Endothelial cell of umbilical vein (primary cell): Measurements from ENCODE around the gene HOXB6. TPM values are rescaled to one million over a fixed set of nuclear protein-coding genes. Genes with fewer than 3 reads are reported as not detected.

Experiments
- BruUV-seq: library from RNA; stranded (reverse); fragments of 400-500 nt; replicated peaks from 2 replicates; lab custom pipeline; 2021; lab: Mats Ljungman, UMichigan
- CTCF ChIA-PET: fragments of 300-600, 350-600 bp; sonication (Branson Sonifier 250); formaldehyde crosslinking; loops from one replicate; lab custom pipeline; 2021; ENCODE audit warnings: antibody characterized with exemption, inconsistent platforms; lab: Charles Lee
- POLR2A ChIA-PET: fragments of 300-600, 350-600 bp; sonication (Branson Sonifier 250); formaldehyde crosslinking; loops from one replicate; lab custom pipeline; 2021; ENCODE audit warnings: antibody characterized with exemption, inconsistent platforms; lab: Charles Lee
- DNase-seq: peaks from one replicate; pipeline ENCODE4 v3.0.0-alpha.2; 2011; ENCODE audit warnings: low read depth, low spot score
- FAIRE-seq: peaks from 2 replicates; lab custom pipeline; 2011; peaks lifted over from hg19 to GRCh38; lab: Jason Lieb, UNC
- H2AFZ ChIP-seq: 2 replicates; pipeline ENCODE4 v1.6.0; 2012; ENCODE audit warnings: low read depth, low read length, control low read depth, inconsistent platforms
- H3K27ac ChIP-seq: 2 replicates; pipeline ENCODE4 v1.5.1; 2011; ENCODE audit warnings: low read depth, mild to moderate bottlenecking, control low read depth, low read length, moderate library complexity; ENCODE audit not compliant: insufficient read depth
- H3K27me3 ChIP-seq, 2 experiments: 2 replicates each; pipeline versions ENCODE4 v1.6.0 to v1.6.1; 2011; ENCODE audit warnings: low read length in 2 of 2, mixed read lengths in 1 of 2; ENCODE audit not compliant: control insufficient read depth in 2 of 2, insufficient read depth in 2 of 2
- H3K36me3 ChIP-seq, 2 experiments: 2 replicates in 1 of 2; 3 replicates in 1 of 2; pipeline ENCODE4 v1.5.1; 2011; ENCODE audit warnings: low read length in 2 of 2, mild to moderate bottlenecking in 1 of 2, moderate library complexity in 1 of 2; ENCODE audit not compliant: control insufficient read depth in 2 of 2, insufficient read depth in 2 of 2; ENCODE audit errors: extremely low read depth in 1 of 2
- H3K4me1 ChIP-seq: 3 replicates; pipeline ENCODE4 v1.5.1; 2011; ENCODE audit warnings: mild to moderate bottlenecking, low read length; ENCODE audit not compliant: control insufficient read depth, insufficient read depth; ENCODE audit errors: extremely low read depth
- H3K4me2 ChIP-seq: 2 replicates; pipeline ENCODE4 v1.6.1; 2011; ENCODE audit warnings: low read length, control low read depth, mixed read lengths; ENCODE audit not compliant: insufficient read depth
- H3K4me3 ChIP-seq, 3 experiments: fragments of 200-600 bp in 1 of 3; sonication (generic), shearing (Covaris generic) in 1 of 3; replicated peaks in 1 of 3; 2 replicates each; pipeline ENCODE4 v1.5.1; 2011 to 2016; ENCODE audit warnings: control low read depth in 3 of 3, low read length in 3 of 3, mild to moderate bottlenecking in 2 of 3, inconsistent platforms in 1 of 3, low read depth in 1 of 3, moderate library complexity in 1 of 3; ENCODE audit not compliant: insufficient read depth in 1 of 3
- H3K79me2 ChIP-seq: 2 replicates; pipeline ENCODE4 v1.6.0; 2012; ENCODE audit warnings: low read length, inconsistent platforms; ENCODE audit not compliant: control insufficient read depth, insufficient read depth
- H3K9ac ChIP-seq: replicated peaks from 2 replicates; pipeline ENCODE3; 2011; ENCODE audit warnings: low read length, control low read depth; ENCODE audit not compliant: insufficient read depth; ENCODE audit errors: extremely low read depth
- H3K9me1 ChIP-seq: replicated peaks from 3 replicates; pipeline ENCODE4 v1.6.0; 2011; ENCODE audit warnings: mild to moderate bottlenecking, low read length; ENCODE audit not compliant: control insufficient read depth, insufficient read depth; ENCODE audit errors: extremely low read depth
- H3K9me3 ChIP-seq: replicated peaks from 2 replicates; pipeline ENCODE4 v1.5.1; 2012; ENCODE audit warnings: low read length, inconsistent platforms; ENCODE audit not compliant: control insufficient read depth, insufficient read depth
- H4K20me1 ChIP-seq: replicated peaks from 2 replicates; pipeline ENCODE3; 2011; ENCODE audit warnings: mild to moderate bottlenecking, low read length; ENCODE audit not compliant: control insufficient read depth, insufficient read depth; ENCODE audit errors: extremely low read depth
- CTCF ChIP-seq, 2 donors: IDR thresholded peaks; 1 replicate in 1 of 2; 2 replicates in 1 of 2; pipeline ENCODE4 v1.5.1; 2011; ENCODE audit warnings: low read length in 2 of 2, mild to moderate bottlenecking in 2 of 2, moderate library complexity in 2 of 2, control low read depth in 1 of 2, inconsistent platforms in 1 of 2, low read depth in 1 of 2; ENCODE audit not compliant: insufficient read depth in 1 of 2; ENCODE audit errors: extremely low read depth in 1 of 2
- EZH2 ChIP-seq: IDR thresholded peaks from 2 replicates; pipeline ENCODE4 v1.6.1; 2012; ENCODE audit warnings: borderline replicate concordance, low read depth, mild to moderate bottlenecking, moderate library complexity, low read length, inconsistent platforms; ENCODE audit not compliant: severe bottlenecking
- FOS ChIP-seq: IDR thresholded peaks from 2 replicates; pipeline ENCODE4 v1.6.1; 2011; ENCODE audit warnings: mild to moderate bottlenecking, low read length, moderate library complexity, borderline replicate concordance; ENCODE audit not compliant: insufficient read depth
- GATA2 ChIP-seq: IDR thresholded peaks from 2 replicates; pipeline ENCODE4 v1.7.0; 2011; ENCODE audit warnings: low read depth, mild to moderate bottlenecking, moderate library complexity, mixed read lengths, low read length; ENCODE audit not compliant: insufficient read length, insufficient read depth
- JUN ChIP-seq: IDR thresholded peaks from 2 replicates; pipeline ENCODE4 v1.6.1; 2011; ENCODE audit warnings: borderline replicate concordance, low read depth; ENCODE audit not compliant: insufficient read length, insufficient read depth
- MAX ChIP-seq: IDR thresholded peaks from 2 replicates; pipeline ENCODE4 v1.6.1; 2011; ENCODE audit not compliant: insufficient read depth, insufficient read length
- MYC ChIP-seq: IDR thresholded peaks from one replicate; pipeline ENCODE4 v1.6.1; 2011; ENCODE audit warnings: mild to moderate bottlenecking, low read depth, low read length
- POLR2A ChIP-seq: IDR thresholded peaks from 2 replicates; pipeline ENCODE4 v1.6.1; 2012; ENCODE audit warnings: low read depth, mild to moderate bottlenecking, control low read depth, low read length
- POLR2AphosphoS5 ChIP-seq: IDR thresholded peaks from 2 replicates; pipeline ENCODE4 v1.6.1; 2012; ENCODE audit warnings: low read depth, mild to moderate bottlenecking, control low read depth, low read length, moderate library complexity; ENCODE audit not compliant: insufficient read depth
- dilution Hi-C: fragments of 300-500 bp; cut with MboI; formaldehyde crosslinking; loops from one replicate; pipeline ENCODE4 v1.15.0; 2019; ENCODE audit warnings: low sequenced_read_pairs; ENCODE audit not compliant: extremely low pct_ligation_motif_present
- intact Hi-C: fragments of 100-400 bp; cut with micrococcal nuclease; formaldehyde crosslinking; loops from one replicate; pipeline ENCODE4 v1.10.0; 2022
- polyA plus RNA-seq, 4 experiments: library from polyadenylated mRNA; depleted of rRNA in 3 of 4; stranded (reverse) in 3 of 4; unstranded in 1 of 4; fragments of >200 nt; gene quantifications; 2 replicates each; pipeline versions ENCODE4 v1.2.1 to v1.2.3, GENCODE V29; 2011 to 2012; ENCODE audit warnings: missing spikeins in 1 of 4
- total RNA-seq: library from RNA; stranded (reverse); gene quantifications from 2 replicates; pipeline ENCODE4 v1.2.3, GENCODE V29; 2021

Gene HOXB6
- total and polyA plus RNA-seq, 2 donors (not counting 3 experiments of a cell fraction or from before 2014, with no cell fraction given), result 8.8 to 24.0 TPM

- Histone ChIP-seq H4K20me1 (no peaks in the 10 kb centered on the region), H3K4me2 (peak overlapping the region; percentile 56), H3K27ac (peak overlapping the region; percentile 34), H3K79me2 (peaks cover 85% of the 10 kb centered on the region), H3K9me3 (no peaks in the 10 kb centered on the region), H3K4me3 (peak overlapping the region in 1 of 3 experiments; percentile 25), H3K9me1 (no peaks in the 10 kb centered on the region), H2AFZ (no peak overlapping the region), H3K36me3 (peaks cover 0 to 3% of the 10 kb centered on the region in 2 experiments), H3K9ac (peak overlapping the region; percentile 27), H3K4me1 (peaks cover 52% of the 10 kb centered on the region), H3K27me3 (no peaks in the 10 kb centered on the region)
- DNase-seq (no peak), FAIRE-seq (no peak)
- TF ChIP-seq FOS (no peak), EZH2 (no peak), POLR2AphosphoS5 (no peak), MAX (no peak), CTCF (IDR thresholded peaks at IDR 0.05; ENCODE audit: extremely low read depth in 1 of 2, insufficient read depth in 1 of 2, low read depth in 1 of 2, low read length in 2 of 2) (no peak), JUN (no peak), GATA2 (no peak), MYC (no peak), POLR2A (no peak)
- POLR2A ChIA-PET, result no interaction called here
- intact Hi-C loops, result no loop called here
- BruUV-seq, result no TSS peak
- dilution Hi-C loops, result no loop called here
- CTCF ChIA-PET, result interaction anchor here (0.7 to 1.4 kb wide), 3 partner anchors 10 to 302 kb away, joined by 3 read pairs; partner anchors contain the start of gene HOXB5
These were observed 39.7 kb downstream of the HOXB6 start for GRCh38 chr17:48565022-48565554.
